Measurements from ENCODE around the gene CSAG2.

CSAG2 gene

DNA sequence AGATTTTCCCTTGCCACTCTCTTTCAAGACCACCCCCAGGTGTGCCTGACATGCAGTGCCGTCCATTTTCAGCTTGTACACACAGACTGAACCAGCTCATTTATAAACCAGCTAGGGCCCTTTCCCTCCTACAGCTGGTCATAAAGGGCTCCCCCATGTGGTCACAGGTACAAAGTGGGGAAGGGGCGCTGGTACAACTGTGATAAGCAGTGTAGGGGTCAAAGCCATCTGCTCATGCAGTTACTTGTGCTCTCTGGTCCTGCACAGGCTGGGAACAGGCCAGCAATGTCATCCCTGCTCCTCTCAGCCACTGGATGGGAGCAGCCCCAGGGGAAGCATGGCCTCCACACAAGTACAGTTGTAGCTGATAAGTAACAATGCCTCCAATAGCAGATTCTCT lies 50.8 kb downstream of the CSAG2 start:
- TF ChIP-seq, protein P1, sequence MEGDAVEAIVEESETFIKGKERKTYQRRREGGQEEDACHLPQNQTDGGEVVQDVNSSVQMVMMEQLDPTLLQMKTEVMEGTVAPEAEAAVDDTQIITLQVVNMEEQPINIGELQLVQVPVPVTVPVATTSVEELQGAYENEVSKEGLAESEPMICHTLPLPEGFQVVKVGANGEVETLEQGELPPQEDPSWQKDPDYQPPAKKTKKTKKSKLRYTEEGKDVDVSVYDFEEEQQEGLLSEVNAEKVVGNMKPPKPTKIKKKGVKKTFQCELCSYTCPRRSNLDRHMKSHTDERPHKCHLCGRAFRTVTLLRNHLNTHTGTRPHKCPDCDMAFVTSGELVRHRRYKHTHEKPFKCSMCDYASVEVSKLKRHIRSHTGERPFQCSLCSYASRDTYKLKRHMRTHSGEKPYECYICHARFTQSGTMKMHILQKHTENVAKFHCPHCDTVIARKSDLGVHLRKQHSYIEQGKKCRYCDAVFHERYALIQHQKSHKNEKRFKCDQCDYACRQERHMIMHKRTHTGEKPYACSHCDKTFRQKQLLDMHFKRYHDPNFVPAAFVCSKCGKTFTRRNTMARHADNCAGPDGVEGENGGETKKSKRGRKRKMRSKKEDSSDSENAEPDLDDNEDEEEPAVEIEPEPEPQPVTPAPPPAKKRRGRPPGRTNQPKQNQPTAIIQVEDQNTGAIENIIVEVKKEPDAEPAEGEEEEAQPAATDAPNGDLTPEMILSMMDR (IDR thresholded peaks at IDR 0.05; ENCODE audit: insufficient read depth, low read depth, low read length, missing control alignments) = no peak
- no peak overlapping the region for H3K4me3 ChIP-seq (ENCODE audit: low read depth, low read length)
- DNase-seq (ENCODE audit: low read depth) = no peak

Data from GM12865 (cell line).